HFFc6 (cell line): ENCODE results near the gene TRMT2A. TPM values are rescaled to one million over a fixed set of nuclear protein-coding genes. Genes with fewer than 3 reads are reported as not detected.

ENCODE experiments used
- DNase-seq: peaks from one replicate; pipeline ENCODE4 v3.0.0-alpha.2; 2018
- H3K27ac Mint-ChIP-seq: 2 replicates; pipeline ENCODE4 v1.8.0; 2020; ENCODE audit warnings: mild to moderate bottlenecking, mixed read lengths
- H3K27me3 Mint-ChIP-seq: 2 replicates; pipeline ENCODE4 v1.8.0; 2021; ENCODE audit warnings: mild to moderate bottlenecking, moderate library complexity, mixed read lengths; ENCODE audit not compliant: insufficient read depth
- H3K36me3 Mint-ChIP-seq: 2 replicates; pipeline ENCODE4 v1.8.0; 2021; ENCODE audit warnings: low read depth, mixed read lengths
- H3K4me1 Mint-ChIP-seq: 2 replicates; pipeline ENCODE4 v1.8.0; 2020; ENCODE audit warnings: low read depth, mixed read lengths
- H3K4me3 Mint-ChIP-seq: 2 replicates; pipeline ENCODE4 v1.8.0; 2020; ENCODE audit warnings: mild to moderate bottlenecking, moderate library complexity, mixed read lengths
- H3K9me3 Mint-ChIP-seq: 2 replicates; pipeline ENCODE4 v1.8.0; 2020; ENCODE audit warnings: mild to moderate bottlenecking, mixed read lengths
- total RNA-seq, 6 experiments: library from RNA; stranded (reverse); fragmentation: NEBNext Ultra II Directional; extraction: Animal tissue kit (Norgen Biotek cat#: 25700); gene quantifications; 2 replicates in 1 of 6; 3 replicates in 5 of 6; pipeline ENCODE4 v1.2.3, GENCODE V29; 2021
- TF ChIP-seq, protein P1 (sequence below): fragments of 200-600 bp; sonication (generic); IDR thresholded peaks from 2 replicates; pipeline ENCODE4 v1.5.0; 2021; ENCODE audit warnings: antibody characterized with exemption, mild to moderate bottlenecking

TRMT2A gene
- total RNA-seq, 6 experiments from 2014 or later = 31.1 to 44.9 (median 38.5) TPM

DNA sequence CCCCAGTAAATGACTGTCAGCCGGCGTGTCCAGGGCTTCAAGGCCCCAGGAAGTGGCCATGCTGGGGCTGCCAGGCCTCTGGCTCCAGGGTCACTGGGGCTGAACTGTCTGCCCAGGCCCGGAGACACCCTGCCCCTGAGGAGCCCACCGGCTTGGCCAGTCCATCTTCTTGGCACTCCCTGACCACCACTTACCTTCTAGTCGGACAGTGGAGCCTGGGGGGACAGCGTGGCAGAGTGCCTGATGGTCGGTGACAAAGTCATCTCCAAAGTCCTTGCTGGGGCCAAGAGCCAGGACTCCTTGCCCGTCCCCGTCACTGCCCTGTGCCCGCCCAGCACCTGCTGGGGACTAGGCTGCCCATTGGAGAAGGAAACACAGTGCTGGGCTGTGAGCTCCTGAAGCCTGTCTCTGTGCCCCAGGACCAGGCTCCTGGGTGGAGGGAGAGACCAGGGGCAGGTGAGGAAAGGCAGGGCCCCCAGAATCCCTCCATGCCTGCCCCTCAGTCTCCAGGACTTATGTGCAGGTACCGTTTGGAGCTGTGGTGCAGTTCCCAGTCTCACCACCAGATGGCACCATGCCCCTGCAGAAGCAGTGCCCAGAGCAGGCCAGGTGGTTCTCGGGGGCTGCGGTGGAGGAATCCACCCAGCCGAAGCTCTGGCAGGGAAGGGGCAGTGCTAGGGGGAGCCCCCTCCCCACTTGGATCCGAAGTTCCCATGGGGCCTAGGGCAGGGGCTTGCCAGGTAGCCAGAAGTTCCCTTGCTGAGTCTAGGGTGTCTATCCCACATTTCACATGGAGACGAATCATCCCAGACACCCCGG, 39.8 kb upstream of the TRMT2A start:
- TF ChIP-seq, protein P1, sequence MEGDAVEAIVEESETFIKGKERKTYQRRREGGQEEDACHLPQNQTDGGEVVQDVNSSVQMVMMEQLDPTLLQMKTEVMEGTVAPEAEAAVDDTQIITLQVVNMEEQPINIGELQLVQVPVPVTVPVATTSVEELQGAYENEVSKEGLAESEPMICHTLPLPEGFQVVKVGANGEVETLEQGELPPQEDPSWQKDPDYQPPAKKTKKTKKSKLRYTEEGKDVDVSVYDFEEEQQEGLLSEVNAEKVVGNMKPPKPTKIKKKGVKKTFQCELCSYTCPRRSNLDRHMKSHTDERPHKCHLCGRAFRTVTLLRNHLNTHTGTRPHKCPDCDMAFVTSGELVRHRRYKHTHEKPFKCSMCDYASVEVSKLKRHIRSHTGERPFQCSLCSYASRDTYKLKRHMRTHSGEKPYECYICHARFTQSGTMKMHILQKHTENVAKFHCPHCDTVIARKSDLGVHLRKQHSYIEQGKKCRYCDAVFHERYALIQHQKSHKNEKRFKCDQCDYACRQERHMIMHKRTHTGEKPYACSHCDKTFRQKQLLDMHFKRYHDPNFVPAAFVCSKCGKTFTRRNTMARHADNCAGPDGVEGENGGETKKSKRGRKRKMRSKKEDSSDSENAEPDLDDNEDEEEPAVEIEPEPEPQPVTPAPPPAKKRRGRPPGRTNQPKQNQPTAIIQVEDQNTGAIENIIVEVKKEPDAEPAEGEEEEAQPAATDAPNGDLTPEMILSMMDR = peak; percentile 100
- Mint-ChIP-seq H3K36me3 (no peaks in the 10 kb centered on the region), H3K27ac (no peak overlapping the region), H3K27me3 (peaks cover 13% of the 10 kb centered on the region), H3K4me1 (peaks cover 8% of the 10 kb centered on the region; the same call in 1 of the 2 replicates), H3K9me3 (no peaks in the 10 kb centered on the region), H3K4me3 (no peak overlapping the region)
- DNase-seq = peak; percentile 29

DNA sequence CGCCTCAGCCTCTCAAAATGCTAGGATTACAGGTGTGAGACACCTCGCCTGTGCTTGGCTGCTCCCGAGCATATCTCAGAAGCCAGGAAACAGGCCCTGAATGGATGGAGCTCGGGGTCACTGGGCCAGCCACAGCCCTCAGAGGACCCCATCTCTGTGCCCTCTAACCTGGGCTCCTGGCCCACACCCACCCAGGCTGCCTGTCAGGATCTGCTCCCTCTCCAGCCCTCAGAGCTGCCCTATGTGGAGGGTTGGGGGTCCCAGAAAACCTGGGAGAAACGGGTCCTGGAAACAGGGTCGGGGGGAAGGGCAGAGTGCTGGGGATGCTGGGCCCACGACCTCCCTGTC, 39.0 kb upstream of the TRMT2A start:
- no peaks in the 10 kb centered on the region for H3K9me3 Mint-ChIP-seq
- H3K4me3 Mint-ChIP-seq = no peak overlapping the region
- peaks cover 13% of the 10 kb centered on the region for H3K27me3 Mint-ChIP-seq
- no peak for DNase-seq
- no peaks in the 10 kb centered on the region for H3K36me3 Mint-ChIP-seq
- H3K27ac Mint-ChIP-seq = no peak overlapping the region
- peaks cover 8% of the 10 kb centered on the region; the same call in 1 of the 2 replicates for H3K4me1 Mint-ChIP-seq
- TF ChIP-seq, protein P1 = no peak

DNA sequence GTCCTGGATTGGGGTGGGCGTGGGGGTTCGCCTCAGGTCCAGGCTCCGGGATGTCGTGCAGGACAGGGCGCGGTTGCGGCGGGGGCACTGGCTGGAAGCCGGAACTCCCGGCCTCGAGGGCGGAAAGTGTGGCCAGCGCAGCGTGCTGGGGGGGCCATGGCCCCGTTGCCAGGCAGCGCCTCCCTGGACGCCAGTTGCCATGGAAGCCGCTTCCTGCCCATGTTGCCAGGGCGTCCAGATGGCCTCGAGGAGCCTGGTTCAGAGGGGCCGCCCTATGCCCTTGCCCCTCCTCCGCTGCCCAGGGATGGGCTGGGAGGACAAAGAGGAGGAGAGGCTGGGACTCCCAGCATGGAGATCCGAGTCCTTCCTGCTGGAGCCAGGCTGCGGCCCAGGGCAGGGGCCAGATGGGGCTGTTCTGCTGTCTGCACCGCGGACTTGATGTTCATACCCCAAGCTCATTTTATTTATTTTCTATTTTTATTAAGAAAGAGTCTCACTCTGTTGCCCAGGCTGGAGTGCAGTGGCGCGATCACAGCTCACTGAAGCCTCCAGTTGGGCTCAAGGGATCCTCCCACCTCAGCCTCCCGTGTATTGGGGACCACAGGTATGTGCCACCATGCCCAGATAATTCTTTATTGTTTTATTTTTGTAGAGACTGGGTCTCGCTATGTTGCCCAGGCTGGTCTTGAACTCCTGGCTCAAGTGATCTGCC, 38.5 kb upstream of the TRMT2A start:
- H3K27me3 Mint-ChIP-seq = peaks cover 11% of the 10 kb centered on the region
- H3K4me3 Mint-ChIP-seq = peak overlapping the region; percentile 47; the same call in 1 of the 2 replicates
- no peaks in the 10 kb centered on the region for H3K36me3 Mint-ChIP-seq
- H3K27ac Mint-ChIP-seq = no peak overlapping the region
- peaks cover 8% of the 10 kb centered on the region; the same call in 1 of the 2 replicates for H3K4me1 Mint-ChIP-seq
- H3K9me3 Mint-ChIP-seq = no peaks in the 10 kb centered on the region
- TF ChIP-seq, protein P1 = no peak; the same call in 1 of the 2 replicates
- no peak for DNase-seq

DNA sequence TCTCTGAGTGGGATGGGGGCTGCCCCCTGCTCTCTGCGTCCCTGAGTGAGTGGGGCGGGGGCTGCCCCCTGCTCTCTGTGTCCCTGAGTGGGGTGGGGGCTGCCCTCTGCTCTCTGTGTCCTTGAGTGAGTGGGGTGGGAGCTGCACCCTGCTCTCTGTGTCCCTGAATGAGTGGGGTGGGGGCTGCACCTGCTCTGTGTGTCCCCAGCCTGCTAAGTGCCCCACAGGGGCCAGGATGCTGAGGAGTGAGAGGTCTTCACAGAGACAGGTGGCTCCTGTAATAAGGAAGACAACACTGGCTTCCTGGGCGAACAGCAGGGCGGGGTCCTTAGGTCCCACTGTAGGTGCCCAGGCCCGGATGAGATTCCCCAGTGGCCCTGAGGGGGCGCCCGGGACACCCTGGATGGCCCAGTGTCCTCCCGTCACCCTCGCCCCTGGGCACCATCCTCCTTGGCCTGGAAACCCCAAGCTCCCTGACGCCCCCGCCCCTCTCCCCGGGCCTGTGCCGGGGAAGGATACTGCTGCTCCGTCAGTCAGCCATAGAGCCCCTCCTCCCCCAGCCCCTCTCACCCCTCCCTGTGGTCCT, 37.7 kb upstream of the TRMT2A start:
- H3K4me3 Mint-ChIP-seq = peak overlapping the region; percentile 47; the same call in 1 of the 2 replicates

DNA sequence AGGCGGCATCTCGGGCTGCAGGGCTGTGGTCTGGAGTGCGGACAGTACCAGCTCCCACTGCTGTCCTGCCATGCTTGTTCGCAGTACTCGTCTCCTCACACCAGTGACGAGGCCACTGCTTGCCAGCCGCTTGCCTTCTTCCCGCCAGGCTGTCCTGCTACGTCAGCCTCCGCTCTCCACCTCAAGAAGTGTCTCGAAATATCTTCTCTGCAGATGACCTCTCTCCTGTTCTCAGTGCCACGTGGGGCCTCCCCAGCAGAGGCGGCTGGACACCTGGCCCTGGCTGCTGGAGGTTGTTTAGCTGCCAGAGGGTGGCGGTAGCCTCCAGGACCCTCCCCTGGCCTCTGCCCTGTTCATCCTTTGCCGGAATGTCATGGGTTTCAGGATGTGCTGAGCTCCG, 36.9 kb upstream of the TRMT2A start:
- no peak overlapping the region for H3K4me3 Mint-ChIP-seq
- TF ChIP-seq, protein P1 = no peak
- DNase-seq = no peak

More for the DNA sequence above, 37.7 kb upstream of the TRMT2A start:
- Mint-ChIP-seq H3K9me3 (no peaks in the 10 kb centered on the region), H3K27me3 (peaks cover 4% of the 10 kb centered on the region), H3K4me1 (peaks cover 8% of the 10 kb centered on the region; the same call in 1 of the 2 replicates), H3K27ac (no peak overlapping the region; the same call in 1 of the 2 replicates), H3K36me3 (no peaks in the 10 kb centered on the region)
- DNase-seq = no peak
- TF ChIP-seq, protein P1 = peak; percentile 43; the same call in 1 of the 2 replicates

More for the DNA sequence above, 36.9 kb upstream of the TRMT2A start:
- peaks cover 4% of the 10 kb centered on the region for H3K27me3 Mint-ChIP-seq
- H3K9me3 Mint-ChIP-seq = no peaks in the 10 kb centered on the region
- H3K4me1 Mint-ChIP-seq = peaks cover 8% of the 10 kb centered on the region; the same call in 1 of the 2 replicates
- H3K27ac Mint-ChIP-seq = no peak overlapping the region
- no peaks in the 10 kb centered on the region for H3K36me3 Mint-ChIP-seq
